Left ventricle myocardium superior (tissue), 1 donor: ENCODE measurements around the gene GALNTL6. TPM values are rescaled to one million over a fixed set of nuclear protein-coding genes. Genes with fewer than 3 reads are reported as not detected.
"Not testable (repeated sequence)": the region's sequence is repeated elsewhere in the genome, so short reads cannot be mapped to it uniquely, and the experiment has no call there.

Experiments used
- ATAC-seq: fragments of 200-7000 bp; cut with Tn5 transposase; one replicate; pipeline ENCODE4 v1.9.1; 2020; ENCODE audit warnings: mild to moderate bottlenecking, moderate library complexity
- DNase-seq: peaks from one replicate; pipeline ENCODE4 v3.0.0-alpha.2; 2020
- intact Hi-C: fragments of 100-400 bp; cut with micrococcal nuclease; formaldehyde crosslinking; loops from one replicate; pipeline ENCODE4 v1.11.0; 2022
- total RNA-seq: library from RNA; stranded (reverse); fragmentation: NEBNext Ultra II Directional; extraction: Animal tissue kit (Norgen Biotek cat#: 25700); gene quantifications from one replicate; pipeline ENCODE4 v1.2.1, GENCODE V29; 2021
- donor health status: DM: no; HTN: yes; CAD: no; lungs with severe emphysema.

The GALNTL6 gene
- total RNA-seq, 1 donor from 2014 or later, result not detected

GRCh38 chr4:172751550-172751949 lies 938.3 kb downstream of the GALNTL6 start:
- intact Hi-C loops, result no loop called here
- no peak for ATAC-seq
- no peak for DNase-seq

GRCh38 chr4:172758586-172759340 lies 945.6 kb downstream of the GALNTL6 start:
- ATAC-seq, result no peak

GRCh38 chr4:172760512-172760911 lies 947.3 kb downstream of the GALNTL6 start:
- no peak for DNase-seq
- intact Hi-C loops, result no loop called here
- ATAC-seq, result no peak

More at GRCh38 chr4:172758586-172759340, 945.6 kb downstream of the GALNTL6 start:
- no peak for DNase-seq
- intact Hi-C loops, result no loop called here

- ATAC-seq (no peak), DNase-seq (no peak)
- intact Hi-C loops, result no loop called here
Observed at GRCh38 chr4:172762895-172763294, 949.7 kb downstream of the GALNTL6 start.

GRCh38 chr4:172770787-172771186 lies 957.6 kb downstream of the GALNTL6 start:
- intact Hi-C loops, result no loop called here
- ATAC-seq (no peak), DNase-seq (no peak)

GRCh38 chr4:172772781-172773180 lies 959.6 kb downstream of the GALNTL6 start:
- ATAC-seq (no peak), DNase-seq (no peak)
- intact Hi-C loops, result no loop called here

GRCh38 chr4:172776203-172776861 lies 963.1 kb downstream of the GALNTL6 start:
- ATAC-seq (no peak), DNase-seq (no peak)
- intact Hi-C loops, result no loop called here

- DNase-seq (no peak), ATAC-seq (no peak)
- intact Hi-C loops, result no loop called here
Observed at GRCh38 chr4:172777729-172778431, 964.7 kb downstream of the GALNTL6 start.

GRCh38 chr4:172778583-172778982 lies 965.4 kb downstream of the GALNTL6 start:
- DNase-seq (no peak), ATAC-seq (no peak)
- intact Hi-C loops, result no loop called here

- no peak for ATAC-seq
- intact Hi-C loops, result no loop called here
- no peak for DNase-seq
Observed at GRCh38 chr4:172780566-172781081, 967.4 kb downstream of the GALNTL6 start.

GRCh38 chr4:172785613-172786012 lies 972.4 kb downstream of the GALNTL6 start:
- no peak for ATAC-seq
- intact Hi-C loops, result no loop called here
- DNase-seq, result no peak

- intact Hi-C loops, result no loop called here
- no peak for ATAC-seq
- no peak for DNase-seq
Observed at GRCh38 chr4:172786039-172786792, 973.0 kb downstream of the GALNTL6 start.

- ATAC-seq, result no peak
- intact Hi-C loops, result no loop called here
Observed at GRCh38 chr4:172787111-172787510, 973.9 kb downstream of the GALNTL6 start.

GRCh38 chr4:172791841-172792240 lies 978.6 kb downstream of the GALNTL6 start:
- intact Hi-C loops, result no loop called here
- ATAC-seq (no peak), DNase-seq (no peak)

More at GRCh38 chr4:172787111-172787510, 973.9 kb downstream of the GALNTL6 start:
- DNase-seq, result no peak

- intact Hi-C loops, result no loop called here
- DNase-seq (no peak), ATAC-seq (no peak)
Observed at GRCh38 chr4:172793565-172794306, 980.5 kb downstream of the GALNTL6 start.

GRCh38 chr4:172794307-172794703 lies 981.1 kb downstream of the GALNTL6 start:
- ATAC-seq (no peak), DNase-seq (no peak)
- intact Hi-C loops, result no loop called here

- DNase-seq, intact Hi-C loops, ATAC-seq: not testable (repeated sequence)
Observed at GRCh38 chr4:172797281-172797680, 984.1 kb downstream of the GALNTL6 start.

- no peak for DNase-seq
- intact Hi-C loops, result no loop called here
- ATAC-seq, result no peak
Observed at GRCh38 chr4:172802032-172802431, 988.8 kb downstream of the GALNTL6 start.

GRCh38 chr4:172806841-172807240 lies 993.6 kb downstream of the GALNTL6 start:
- DNase-seq (no peak), ATAC-seq (no peak)
- intact Hi-C loops, result no loop called here
